NCI-H2107 (cell line): Measurements from ENCODE around the gene IQSEC1.
A peak's percentile ranks its signal among the peaks of the same experiment; 100 is the strongest.
"Not testable (repeated sequence)": the region's sequence is repeated elsewhere in the genome, so short reads cannot be mapped to it uniquely, and the experiment has no call there.

Experiments
- DNase-seq: peaks from one replicate; lab custom pipeline; 2025; lab: John Stamatoyannopoulos, UW

IQSEC1 gene

GRCh38 chr3:12870942-12871341, 202.3 kb downstream of the IQSEC1 start:
- no peak for DNase-seq

- no peak for DNase-seq
Measured at GRCh38 chr3:12869035-12869621, 204.1 kb downstream of the IQSEC1 start.

- DNase-seq = peak; percentile 50
Measured at GRCh38 chr3:12868039-12869034, 204.9 kb downstream of the IQSEC1 start.

GRCh38 chr3:12866836-12867235, 206.4 kb downstream of the IQSEC1 start:
- no peak for DNase-seq

DNA sequence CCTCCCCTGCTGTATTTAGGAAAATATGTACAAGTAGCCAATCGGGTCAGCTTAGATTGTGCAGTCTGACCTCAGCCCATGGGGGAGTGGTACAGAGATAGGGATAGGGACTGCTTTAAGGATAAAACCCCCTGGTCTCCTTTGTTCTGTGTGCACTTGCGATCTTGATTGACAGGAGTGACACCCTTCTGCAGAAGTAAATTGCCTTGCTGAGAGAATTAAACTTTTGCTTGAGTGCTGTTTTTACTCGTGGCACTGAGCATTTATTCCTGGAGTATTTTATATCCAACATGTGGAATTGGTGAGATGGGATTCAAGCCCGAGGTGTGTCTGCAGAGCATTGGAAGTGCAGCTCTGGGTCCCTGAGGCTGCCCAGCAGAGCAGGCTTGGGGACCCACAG, 208.0 kb downstream of the IQSEC1 start:
- DNase-seq = no peak

- no peak for DNase-seq
Measured at GRCh38 chr3:12862387-12862786, 210.8 kb downstream of the IQSEC1 start.

DNA sequence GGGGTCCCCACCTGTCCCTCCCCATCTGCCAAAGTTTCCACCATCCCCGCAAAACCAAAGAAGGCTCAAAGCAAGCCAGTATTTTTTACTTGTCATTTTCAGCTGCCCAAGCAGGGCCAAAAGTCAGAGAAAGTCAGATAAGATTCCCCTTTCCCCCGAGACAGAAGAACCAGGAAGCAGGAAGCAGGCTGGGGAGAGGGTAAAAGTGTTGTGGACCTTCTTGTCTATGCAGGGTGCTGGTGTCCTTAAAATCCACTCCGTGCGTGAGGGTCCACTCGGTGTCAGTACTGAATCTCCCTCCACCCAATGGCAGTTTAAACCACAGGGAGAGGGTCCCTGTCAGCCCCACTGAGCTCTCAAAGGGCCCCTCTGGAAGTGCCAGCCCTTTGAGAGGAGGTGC, 211.6 kb downstream of the IQSEC1 start:
- no peak for DNase-seq

DNA sequence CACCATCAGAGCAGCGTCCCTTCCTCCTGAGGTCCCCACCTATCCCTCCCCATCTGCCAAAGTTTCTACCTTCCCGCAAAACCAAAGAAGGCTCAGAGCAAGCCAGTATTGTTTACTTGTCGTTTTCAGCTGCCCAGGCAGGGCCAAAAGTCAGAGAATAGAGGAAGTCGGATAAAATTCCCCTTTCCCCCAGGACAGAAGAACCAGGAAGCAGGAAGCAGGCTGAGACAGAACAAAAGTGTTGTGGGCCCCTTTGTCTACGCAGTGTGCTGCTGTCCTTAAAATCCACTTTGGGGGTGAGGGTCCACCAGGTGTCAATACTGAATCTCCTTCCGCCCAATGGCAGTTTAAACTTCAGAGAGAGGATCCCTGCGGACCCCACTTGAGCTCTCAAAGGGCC, 213.4 kb downstream of the IQSEC1 start:
- DNase-seq = no peak

DNA sequence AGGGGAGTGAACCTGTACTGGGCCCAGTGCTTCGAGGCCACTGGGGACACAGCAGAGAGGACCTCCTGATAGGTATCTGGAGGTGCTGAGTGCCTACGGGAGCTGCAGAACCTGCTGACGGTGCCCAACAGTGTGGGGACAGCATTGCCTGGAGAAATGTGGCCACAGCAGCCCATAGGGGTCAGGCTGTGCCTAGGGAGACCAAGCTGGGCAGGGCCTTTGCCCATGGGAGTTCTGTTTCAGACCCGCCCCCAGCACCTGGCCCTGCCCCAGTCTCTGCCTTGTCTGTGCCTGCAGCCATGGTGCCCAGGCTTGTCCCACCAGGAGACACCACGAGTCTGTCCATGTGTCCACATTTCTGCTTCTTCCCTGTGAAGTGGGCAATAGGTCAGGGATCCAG, 216.6 kb downstream of the IQSEC1 start:
- no peak for DNase-seq

GRCh38 chr3:12854565-12854964, 218.7 kb downstream of the IQSEC1 start:
- no peak for DNase-seq

DNA sequence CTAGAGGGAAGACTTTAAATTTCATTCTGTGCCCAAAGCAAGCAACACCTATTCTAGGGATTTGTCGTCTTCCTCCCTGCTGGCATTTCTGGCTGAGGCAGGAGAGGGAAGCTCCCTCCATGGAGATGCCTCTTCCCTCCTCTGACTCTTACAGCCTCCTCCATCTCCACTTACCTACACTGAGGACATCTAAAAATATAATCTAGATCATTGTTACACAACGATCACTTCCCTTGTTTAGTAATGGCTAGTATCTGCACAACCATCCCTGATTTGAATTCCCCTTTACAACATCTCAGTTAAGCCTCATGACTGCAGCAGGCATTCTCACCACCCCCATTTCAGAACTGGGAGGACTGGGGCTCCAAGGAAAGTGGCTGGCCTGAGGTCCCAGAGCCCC, 219.4 kb downstream of the IQSEC1 start:
- DNase-seq = not testable (repeated sequence)

DNA sequence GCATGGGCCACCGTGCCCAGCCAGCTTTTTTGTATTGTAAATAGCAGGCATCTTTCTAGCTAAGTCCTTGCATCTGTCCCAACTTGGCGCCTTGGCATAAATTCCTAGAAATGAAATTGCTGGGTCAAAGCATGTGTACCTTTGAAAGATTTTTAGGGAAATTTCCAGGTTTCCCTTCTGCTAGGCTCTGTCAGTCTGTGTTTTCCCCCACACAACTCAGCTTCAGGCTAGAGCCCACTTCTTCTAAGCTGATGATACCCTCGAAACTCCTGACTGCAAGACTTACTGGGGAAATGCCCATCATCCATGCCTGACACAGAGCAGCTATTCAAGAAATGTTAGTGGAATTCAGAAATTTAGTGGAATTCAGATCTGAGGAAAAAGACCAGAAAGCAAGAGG, 221.0 kb downstream of the IQSEC1 start:
- DNase-seq = no peak
